Right ventricle myocardium inferior (tissue), 1 donor: ENCODE data around the gene SCAPER. TPM values are rescaled to one million over a fixed set of nuclear protein-coding genes. Genes with fewer than 3 reads are reported as not detected.
A peak's percentile ranks its signal among the peaks of the same experiment; 100 is the strongest.

Experiments
- ATAC-seq: fragments of 200-7000 bp; cut with Tn5 transposase; one replicate; pipeline ENCODE4 v1.9.1; 2020; ENCODE audit warnings: mild to moderate bottlenecking, moderate library complexity
- DNase-seq: peaks from one replicate; pipeline ENCODE4 v3.0.0; 2021; ENCODE audit errors: missing footprints
- intact Hi-C: fragments of 100-400 bp; cut with DNase I; formaldehyde crosslinking; loops from one replicate; pipeline ENCODE4 v1.11.0; 2022
- total RNA-seq: library from RNA; stranded (reverse); fragmentation: NEBNext Ultra II Directional; extraction: Animal tissue kit (Norgen Biotek cat#: 25700); gene quantifications from one replicate; pipeline ENCODE4 v1.2.1, GENCODE V29; 2021
- donor health status: DM: no; HTN: yes; CAD: no; lungs with severe emphysema.

The SCAPER gene
- total RNA-seq, 1 donor from 2014 or later, result 47.6 TPM

GRCh38 chr15:76644646-76645045 lies 260.5 kb downstream of the SCAPER start:
- ATAC-seq (no peak), DNase-seq (no peak)
- intact Hi-C loops, result loop anchor here (10.0 kb wide), 1 partner anchor 220 kb away; no protein-coding TSS in a partner anchor

GRCh38 chr15:76642671-76643070 lies 262.5 kb downstream of the SCAPER start:
- no peak for DNase-seq
- no peak for ATAC-seq
- intact Hi-C loops, result loop anchor here (10.0 kb wide), 1 partner anchor 222 kb away; no protein-coding TSS in a partner anchor

GRCh38 chr15:76637166-76637565 lies 268.0 kb downstream of the SCAPER start:
- DNase-seq (no peak), ATAC-seq (no peak)
- intact Hi-C loops, result no loop called here

GRCh38 chr15:76636059-76636458 lies 269.1 kb downstream of the SCAPER start:
- intact Hi-C loops, result no loop called here
- ATAC-seq, result no peak
- no peak for DNase-seq

GRCh38 chr15:76626611-76627010 lies 278.5 kb downstream of the SCAPER start:
- intact Hi-C loops, result no loop called here
- ATAC-seq, result no peak
- no peak for DNase-seq

GRCh38 chr15:76625267-76625666 lies 279.9 kb downstream of the SCAPER start:
- no peak for DNase-seq
- ATAC-seq, result no peak
- intact Hi-C loops, result no loop called here

GRCh38 chr15:76614725-76615124 lies 290.4 kb downstream of the SCAPER start:
- ATAC-seq (no peak), DNase-seq (no peak)
- intact Hi-C loops, result no loop called here

GRCh38 chr15:76588811-76589747 lies 316.1 kb downstream of the SCAPER start:
- DNase-seq (no peak), ATAC-seq (no peak)
- intact Hi-C loops, result no loop called here

GRCh38 chr15:76585576-76585897 lies 319.6 kb downstream of the SCAPER start:
- intact Hi-C loops, result no loop called here
- ATAC-seq, result peak; percentile 42

GRCh38 chr15:76584868-76585575 lies 320.1 kb downstream of the SCAPER start:
- peak; percentile 79 for ATAC-seq
- intact Hi-C loops, result no loop called here

More at GRCh38 chr15:76585576-76585897, 319.6 kb downstream of the SCAPER start:
- no peak for DNase-seq

GRCh38 chr15:76582550-76582949 lies 322.6 kb downstream of the SCAPER start:
- ATAC-seq (no peak), DNase-seq (no peak)
- intact Hi-C loops, result no loop called here

More at GRCh38 chr15:76584868-76585575, 320.1 kb downstream of the SCAPER start:
- DNase-seq, result no peak

- intact Hi-C loops, result loop anchor here (10.0 kb wide), 1 partner anchor 287 kb away; no protein-coding TSS in a partner anchor
- no peak for ATAC-seq
- no peak for DNase-seq
Measured at GRCh38 chr15:76577879-76578512, 327.1 kb downstream of the SCAPER start.

GRCh38 chr15:76576523-76577279 lies 328.4 kb downstream of the SCAPER start:
- peak; percentile 95 for ATAC-seq
- intact Hi-C loops, result loop anchor here (10.0 kb wide), 1 partner anchor 288 kb away; no protein-coding TSS in a partner anchor
- peak; percentile 85 for DNase-seq

GRCh38 chr15:76575679-76576078 lies 329.5 kb downstream of the SCAPER start:
- ATAC-seq (no peak), DNase-seq (no peak)
- intact Hi-C loops, result loop anchor here (10.0 kb wide), 1 partner anchor 289 kb away; no protein-coding TSS in a partner anchor

- DNase-seq (no peak), ATAC-seq (no peak)
- intact Hi-C loops, result loop anchor here (10.0 kb wide), 1 partner anchor 290 kb away; no protein-coding TSS in a partner anchor
Measured at GRCh38 chr15:76575274-76575673, 329.9 kb downstream of the SCAPER start.

- intact Hi-C loops, result loop anchor here (10.0 kb wide), 1 partner anchor 292 kb away; no protein-coding TSS in a partner anchor
- ATAC-seq (no peak), DNase-seq (no peak)
Measured at GRCh38 chr15:76572983-76573314, 332.2 kb downstream of the SCAPER start.

- no peak for DNase-seq
- intact Hi-C loops, result no loop called here
- no peak for ATAC-seq
Measured at GRCh38 chr15:76566276-76566675, 338.9 kb downstream of the SCAPER start.

GRCh38 chr15:76565366-76565765 lies 339.8 kb downstream of the SCAPER start:
- intact Hi-C loops, result no loop called here
- ATAC-seq (no peak), DNase-seq (no peak)
